Stimulated activated CD4-positive, alpha-beta T cell treated with anti-CD3 and anti-CD28 coated beads, Interleukin-4, amount 100 ng/mL, for 48 hours (primary cell): ENCODE data around the gene OR11H7.
"Not testable (repeated sequence)": the region's sequence is repeated elsewhere in the genome, so short reads cannot be mapped to it uniquely, and the experiment has no call there.

Source experiments
- DNase-seq, 2 donors: peaks; one replicate each; pipeline ENCODE4 v3.0.0-alpha.2; 2020; ENCODE audit warnings: low read depth in 2 of 2

The OR11H7 gene

DNA sequence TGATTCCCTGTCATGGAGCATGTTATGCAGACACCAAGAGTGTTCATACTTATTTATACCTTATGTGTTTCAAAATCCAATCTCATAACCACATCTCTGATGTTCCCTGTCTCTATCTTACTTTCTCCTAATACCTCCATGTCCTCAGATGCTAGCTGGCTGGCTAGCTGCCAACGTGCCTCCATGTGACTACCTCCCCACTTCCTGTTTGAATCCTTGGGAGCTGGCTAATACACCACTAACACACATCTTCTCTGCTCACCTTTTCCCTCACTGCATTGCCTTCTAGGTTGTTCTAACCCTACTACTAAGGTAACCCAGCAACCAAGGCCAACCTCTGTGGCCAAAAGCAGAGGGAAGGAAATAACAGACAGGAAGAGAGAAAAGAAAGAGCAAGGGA, 49.6 kb downstream of the OR11H7 start:
- DNase-seq = no peak

DNA sequence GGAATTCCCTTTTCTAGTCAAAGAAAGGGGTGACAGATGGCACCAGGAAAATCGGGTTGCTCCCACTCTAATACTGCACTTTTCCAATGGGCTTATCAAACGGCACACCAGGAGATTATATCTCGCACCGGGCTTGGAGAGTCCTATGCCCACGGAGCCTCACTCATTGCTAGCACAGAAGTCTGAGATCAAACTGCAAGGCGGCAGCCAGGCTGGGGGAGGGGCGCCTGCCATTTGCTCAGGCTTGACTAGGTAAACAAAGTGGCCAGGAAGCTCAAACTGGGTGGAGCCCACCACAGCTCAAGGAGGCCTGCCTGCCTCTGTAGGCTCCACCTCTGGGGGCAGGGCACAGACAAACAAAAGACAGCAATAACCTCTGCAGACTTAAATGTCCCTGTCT, 51.5 kb downstream of the OR11H7 start:
- DNase-seq = not testable (repeated sequence)
